Activated naive CD4-positive, alpha-beta T cell (primary cell): ENCODE results near the gene C9orf78.

Source experiments
- DNase-seq, 4 experiments: peaks; one replicate each; lab custom pipeline; 2025; lab: John Stamatoyannopoulos, UW

C9orf78 gene

GRCh38 chr9:129835128-129835859, at the start of gene C9orf78, which contains the start of gene USP20:
C9orf78 (minus strand) TSS chr9:129835275; CDS start chr9:129835221, 54 bp downstream.
USP20 (plus strand) TSS chr9:129835458; CDS start chr9:129852556, 17,098 bp downstream.
- peak; percentile 85 to 97 (median 90) for DNase-seq

GRCh38 chr9:129884220-129885017, 49.3 kb upstream of the C9orf78 start:
- peak; percentile 74 to 97 (median 88) for DNase-seq

GRCh38 chr9:129881547-129882324, 46.7 kb upstream of the C9orf78 start:
- DNase-seq, result no peak

GRCh38 chr9:129880654-129881546, 45.8 kb upstream of the C9orf78 start:
- DNase-seq, result no peak

- no peak for DNase-seq
Measured at GRCh38 chr9:129879991-129880653, 45.0 kb upstream of the C9orf78 start.

- no peak for DNase-seq
Measured at GRCh38 chr9:129879103-129879699, 44.1 kb upstream of the C9orf78 start.

- no peak for DNase-seq
Measured at GRCh38 chr9:129878291-129878690, 43.2 kb upstream of the C9orf78 start.

- DNase-seq, result no peak
Measured at GRCh38 chr9:129876815-129877214, 41.7 kb upstream of the C9orf78 start.

GRCh38 chr9:129875687-129876395, 40.8 kb upstream of the C9orf78 start:
- no peak for DNase-seq

- no peak for DNase-seq
Measured at GRCh38 chr9:129875181-129875611, 40.1 kb upstream of the C9orf78 start.

- DNase-seq, result no peak
Measured at GRCh38 chr9:129874261-129875101, 39.4 kb upstream of the C9orf78 start.

GRCh38 chr9:129873563-129874190, 38.6 kb upstream of the C9orf78 start:
- DNase-seq, result no peak

GRCh38 chr9:129871046-129871445, 36.0 kb upstream of the C9orf78 start:
- DNase-seq, result no peak

- no peak for DNase-seq
Measured at GRCh38 chr9:129869585-129870501, 34.8 kb upstream of the C9orf78 start.

- DNase-seq, result peak; percentile 32 to 85 (median 69)
Measured at GRCh38 chr9:129868872-129869486, 33.9 kb upstream of the C9orf78 start.

GRCh38 chr9:129868023-129868871, 33.2 kb upstream of the C9orf78 start:
- no peak for DNase-seq
